ENCODE measurements around the gene AQP1. TPM values are rescaled to one million over a fixed set of nuclear protein-coding genes. Genes with fewer than 3 reads are reported as not detected.

The AQP1 gene
- total and polyA plus RNA-seq, 2 of the 13 experiments (the other 11 are each of a cell fraction or from before 2014, with no cell fraction given), result not detected

GRCh38 chr7:30870821-30871518, 40.7 kb upstream of the AQP1 start (continued):
- TF ChIP-seq NR1H2 (CRISPR knock-in tag; IDR thresholded peaks at IDR 0.05; ENCODE audit: borderline replicate concordance, low read depth) (no peak), HBP1 (CRISPR knock-in tag; IDR thresholded peaks at IDR 0.05; ENCODE audit: low read depth) (no peak), ZBTB1 (CRISPR knock-in tag; IDR thresholded peaks at IDR 0.05; ENCODE audit: borderline replicate concordance) (no peak), PITX1 (CRISPR knock-in tag; IDR thresholded peaks at IDR 0.05) (no peak), ZNF543 (CRISPR knock-in tag; IDR thresholded peaks at IDR 0.05) (no peak), MEIS2 (CRISPR knock-in tag; IDR thresholded peaks at IDR 0.05) (no peak), ZNF367 (CRISPR knock-in tag; IDR thresholded peaks at IDR 0.05; ENCODE audit: borderline replicate concordance) (no peak), ELF4 (CRISPR knock-in tag; IDR thresholded peaks at IDR 0.05; ENCODE audit: borderline replicate concordance) (no peak)

GRCh38 chr7:30871655-30872054, 40.0 kb upstream of the AQP1 start:
- TF ChIP-seq MLLT10 (CRISPR knock-in tag; IDR thresholded peaks at IDR 0.05) (no peak), ZNF550 (CRISPR knock-in tag; IDR thresholded peaks at IDR 0.05; ENCODE audit: borderline replicate concordance) (no peak), CREB3 (CRISPR knock-in tag; IDR thresholded peaks at IDR 0.05) (no peak), SP5 (CRISPR knock-in tag; IDR thresholded peaks at IDR 0.05; ENCODE audit: borderline replicate concordance, low read depth) (no peak), XRCC5 (optimal IDR thresholded peaks at IDR 0.05; ENCODE audit: low read length) (no peak), ZNF629 (CRISPR knock-in tag; conservative IDR thresholded peaks at IDR 0.05) (peak; percentile 82), ZNF562 (CRISPR knock-in tag; IDR thresholded peaks at IDR 0.05; ENCODE audit: borderline replicate concordance) (no peak)
- in situ Hi-C loops (cut with HindIII; ENCODE audit: extremely low pct_ligation_motif_present, low pct_unique_long_range_greater_than_20kb) (no loop called here), intact Hi-C loops (cut with micrococcal nuclease; ENCODE audit: unreplicated experiment) (no loop called here)
- WGBS (ENCODE audit: low lambda C conversion rate), result 93% methylated on average over 3 of the region's 5 CpGs
- H3K27ac ChIP-seq (ENCODE audit: extremely low read length, insufficient read depth, low read length), result no peak overlapping the region
- H2AFZ ChIP-seq (ENCODE audit: low read length), result no peak overlapping the region
- no peaks in the 10 kb centered on the region; a peak in 1 of 5 replicates for H3K27me3 ChIP-seq (ENCODE audit: control insufficient read depth in 1 of 2, insufficient read depth in 2 of 2, low read length in 2 of 2)
- no peak overlapping the region for H3K4me2 ChIP-seq (ENCODE audit: low read depth, low read length)
- no peak overlapping the region for H3K4me3 ChIP-seq (replicated peaks in 1 of 3; ENCODE audit: insufficient read depth in 1 of 3, low read depth in 2 of 3, low read length in 3 of 3)
- ATAC-seq (no peak), FAIRE-seq (no peak), DNase-seq (ENCODE audit: low spot score) (no peak)
- POLR2A ChIA-PET, result no interaction called here
- no peaks in the 10 kb centered on the region for H4K20me1 ChIP-seq (ENCODE audit: insufficient read depth, low read length)
- H3K36me3 ChIP-seq (replicated peaks in 1 of 2; ENCODE audit: control insufficient read depth in 1 of 2, insufficient read depth in 2 of 2, low read length in 2 of 2), result no peaks in the 10 kb centered on the region
- CTCF ChIA-PET (ENCODE audit: low intra/inter-chr PET ratio, low total read pairs), result no interaction called here
- H3K79me2 ChIP-seq (ENCODE audit: insufficient read depth, low read length), result no peaks in the 10 kb centered on the region
- no TSS peak for BruUV-seq (replicated peaks)
- peaks cover 19% of the 10 kb centered on the region for H3K4me1 ChIP-seq (ENCODE audit: insufficient read depth, low read length)
- H3K9me3 ChIP-seq (ENCODE audit: low read length), result no peaks in the 10 kb centered on the region
- H3K9ac ChIP-seq (ENCODE audit: insufficient read depth, low read depth, low read length), result no peak overlapping the region
